AG08396 (cell line): ENCODE results near the gene HES3.
"Not testable (repeated sequence)": the region's sequence is repeated elsewhere in the genome, so short reads cannot be mapped to it uniquely, and the experiment has no call there.

Experiments
- DNase-seq: peaks from one replicate; pipeline ENCODE4 v3.0.0; 2012; ENCODE audit warnings: low spot score, mixed read lengths

The HES3 gene

DNA sequence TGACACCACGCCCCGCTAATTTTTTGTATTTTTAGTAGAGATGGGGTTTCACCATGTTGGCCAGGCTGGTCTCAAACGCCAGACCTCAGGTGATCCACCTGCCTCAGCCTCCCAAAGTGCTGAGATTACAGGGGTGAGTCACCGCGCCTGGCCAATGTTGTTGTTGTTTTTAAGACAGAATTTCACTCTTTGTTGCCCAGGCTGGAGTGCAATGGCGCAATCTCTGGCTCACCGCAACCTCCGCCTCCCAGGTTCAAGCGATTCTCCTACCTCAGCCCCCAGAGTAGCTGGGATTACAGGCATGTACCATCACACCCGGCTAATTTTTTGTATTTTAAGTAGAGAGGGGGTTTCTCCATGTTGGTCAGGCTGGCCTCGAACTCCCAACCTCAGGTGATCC, 24.3 kb upstream of the HES3 start:
- DNase-seq = not testable (repeated sequence)

DNA sequence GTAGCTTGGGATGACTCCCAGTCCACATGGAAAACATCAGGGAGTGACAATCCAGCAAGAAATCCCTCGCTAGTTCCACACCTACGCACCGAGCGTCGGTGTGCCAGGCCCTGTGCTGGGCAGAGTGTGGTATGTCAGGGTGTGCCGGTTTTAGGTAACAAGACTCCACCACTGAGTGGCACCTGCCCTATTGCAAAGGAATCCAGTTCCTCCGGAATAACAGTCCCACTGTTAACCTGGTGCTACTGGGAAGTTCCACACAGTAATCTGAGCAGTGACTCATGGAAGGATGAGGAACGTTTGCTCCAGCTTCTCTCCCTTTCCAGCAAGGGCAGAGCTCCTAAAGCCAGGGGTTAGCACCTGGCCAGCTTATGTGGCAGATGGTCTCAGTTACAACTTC, 23.7 kb upstream of the HES3 start:
- no peak for DNase-seq

- DNase-seq = no peak
Observed at GRCh38 chr1:6221210-6221784, 22.7 kb upstream of the HES3 start.

DNA sequence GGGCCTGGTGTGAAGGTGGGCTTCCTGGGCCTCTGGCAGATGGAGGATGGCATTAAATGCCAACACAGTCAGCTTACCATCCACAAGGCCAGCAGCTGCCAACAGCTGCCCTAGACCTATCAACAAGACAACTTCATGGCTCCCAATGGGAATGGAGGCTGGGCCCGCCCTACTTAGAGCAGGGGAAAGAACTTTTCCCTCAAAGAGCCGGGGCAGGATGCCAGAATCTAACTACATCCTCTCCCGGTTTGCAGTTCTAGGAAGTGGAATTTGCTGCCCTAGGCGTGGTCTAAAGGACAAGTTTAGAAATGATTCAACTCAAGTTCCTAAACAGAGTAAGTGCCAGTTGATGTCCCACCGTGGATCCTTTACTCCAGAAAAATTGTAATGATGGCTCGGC, 21.3 kb upstream of the HES3 start:
- DNase-seq = peak; percentile 56

DNA sequence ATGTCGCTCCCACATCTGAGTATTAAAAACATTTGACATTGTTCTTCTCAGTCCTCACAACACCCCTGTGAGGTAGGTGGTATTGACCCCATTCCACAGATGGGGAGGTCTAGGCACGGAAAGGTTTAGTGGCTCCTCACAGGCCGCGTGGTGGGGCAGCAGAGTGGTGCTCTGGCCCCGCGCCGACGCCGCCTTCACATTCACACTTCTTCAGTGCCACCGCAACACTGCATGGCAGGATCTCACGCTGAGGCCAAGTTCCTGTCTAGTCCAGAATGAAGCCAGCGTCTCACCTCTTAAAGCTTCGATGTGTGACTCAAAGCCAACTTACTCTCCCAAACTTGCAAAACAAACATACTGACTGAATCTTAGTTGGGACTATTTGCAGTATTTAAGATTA, 20.4 kb upstream of the HES3 start:
- no peak for DNase-seq

GRCh38 chr1:6224718-6225117, 19.3 kb upstream of the HES3 start:
- DNase-seq = no peak

DNA sequence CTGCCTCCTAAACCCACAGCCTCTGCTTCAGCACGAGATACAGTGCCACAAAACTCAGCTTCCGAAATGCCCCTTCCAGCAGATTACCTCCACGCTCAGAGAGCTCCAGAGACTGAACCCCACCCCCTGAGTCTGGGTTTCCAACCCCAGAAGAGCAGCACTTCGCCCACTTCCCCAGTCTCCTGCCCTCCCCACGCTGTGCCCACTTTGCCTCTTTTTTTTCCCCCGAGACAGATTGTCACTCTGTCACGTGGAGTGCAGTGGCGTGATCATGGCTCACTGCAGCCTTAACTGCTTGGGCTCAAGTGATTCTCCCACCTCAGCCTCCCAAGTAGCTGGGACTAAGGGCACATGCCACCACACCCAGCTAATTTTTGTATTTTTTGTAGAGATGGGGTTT, 18.3 kb upstream of the HES3 start:
- no peak for DNase-seq

- no peak for DNase-seq
Observed at GRCh38 chr1:6233376-6233775, 10.6 kb upstream of the HES3 start.

DNA sequence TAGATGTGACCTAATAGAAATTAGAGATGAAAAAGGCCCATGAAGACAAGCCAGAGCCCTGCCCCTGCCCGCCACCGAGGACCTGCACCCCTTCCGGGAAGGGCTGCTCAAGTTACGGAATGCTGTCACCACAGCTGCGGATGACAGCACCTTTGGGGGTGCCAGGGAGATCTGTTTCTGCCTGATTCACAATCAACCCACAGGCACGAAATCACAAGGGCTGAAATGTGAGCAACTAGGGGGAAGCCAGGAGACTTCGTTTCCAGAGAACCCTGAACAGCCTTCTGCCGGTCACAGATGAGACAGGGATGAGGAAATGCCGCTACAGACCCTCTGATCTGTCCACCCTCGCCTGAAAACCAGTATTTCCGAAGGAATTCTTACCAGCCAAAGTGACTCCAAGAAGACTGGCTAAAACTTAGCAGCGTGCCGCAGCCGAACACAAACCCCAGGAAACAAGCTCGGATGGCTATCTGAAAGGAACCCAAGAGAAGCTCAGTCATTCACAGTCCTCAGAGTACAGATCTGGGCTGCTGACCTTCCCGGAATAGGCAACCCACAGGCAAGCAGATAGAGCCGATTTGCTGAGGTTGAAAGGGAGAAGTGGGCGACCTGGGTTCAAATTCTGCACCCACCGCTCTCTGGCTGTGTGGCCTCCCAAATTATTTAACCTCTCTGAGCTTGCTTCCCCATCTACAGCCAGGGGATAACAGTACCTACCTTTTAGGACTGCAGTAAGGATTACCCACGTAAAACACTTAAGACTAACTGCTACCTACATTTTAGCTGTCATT, 9.3 kb upstream of the HES3 start:
- no peak for DNase-seq

GRCh38 chr1:6235296-6235677, 8.7 kb upstream of the HES3 start:
- DNase-seq = no peak

- no peak for DNase-seq
Observed at GRCh38 chr1:6237093-6237492, 6.9 kb upstream of the HES3 start.

DNA sequence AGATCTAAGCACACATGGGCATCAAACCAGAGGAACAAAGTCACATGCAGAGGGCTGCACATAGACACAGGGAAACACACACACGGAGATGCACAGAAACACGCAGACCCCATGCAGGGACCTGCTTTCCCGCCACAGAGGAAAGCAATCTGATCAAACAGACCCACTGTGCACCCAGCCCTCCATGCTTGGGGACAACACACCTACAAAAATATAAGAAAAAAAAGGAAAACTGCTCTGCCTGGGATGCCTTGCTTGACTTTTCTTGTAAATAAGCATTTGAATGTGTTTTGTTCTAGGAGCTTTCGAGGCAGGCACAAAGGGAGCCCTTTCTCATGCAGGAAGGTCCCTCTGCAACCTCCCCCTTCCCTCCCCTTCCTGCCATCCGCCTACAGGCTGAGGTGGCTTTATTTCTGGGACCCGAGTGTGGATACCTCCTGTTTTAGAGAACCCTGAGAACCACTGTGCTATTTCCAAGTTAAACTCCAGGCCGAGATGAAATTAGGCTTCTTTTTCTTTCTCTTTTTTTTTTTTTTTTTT, 4.7 kb upstream of the HES3 start:
- DNase-seq = no peak

DNA sequence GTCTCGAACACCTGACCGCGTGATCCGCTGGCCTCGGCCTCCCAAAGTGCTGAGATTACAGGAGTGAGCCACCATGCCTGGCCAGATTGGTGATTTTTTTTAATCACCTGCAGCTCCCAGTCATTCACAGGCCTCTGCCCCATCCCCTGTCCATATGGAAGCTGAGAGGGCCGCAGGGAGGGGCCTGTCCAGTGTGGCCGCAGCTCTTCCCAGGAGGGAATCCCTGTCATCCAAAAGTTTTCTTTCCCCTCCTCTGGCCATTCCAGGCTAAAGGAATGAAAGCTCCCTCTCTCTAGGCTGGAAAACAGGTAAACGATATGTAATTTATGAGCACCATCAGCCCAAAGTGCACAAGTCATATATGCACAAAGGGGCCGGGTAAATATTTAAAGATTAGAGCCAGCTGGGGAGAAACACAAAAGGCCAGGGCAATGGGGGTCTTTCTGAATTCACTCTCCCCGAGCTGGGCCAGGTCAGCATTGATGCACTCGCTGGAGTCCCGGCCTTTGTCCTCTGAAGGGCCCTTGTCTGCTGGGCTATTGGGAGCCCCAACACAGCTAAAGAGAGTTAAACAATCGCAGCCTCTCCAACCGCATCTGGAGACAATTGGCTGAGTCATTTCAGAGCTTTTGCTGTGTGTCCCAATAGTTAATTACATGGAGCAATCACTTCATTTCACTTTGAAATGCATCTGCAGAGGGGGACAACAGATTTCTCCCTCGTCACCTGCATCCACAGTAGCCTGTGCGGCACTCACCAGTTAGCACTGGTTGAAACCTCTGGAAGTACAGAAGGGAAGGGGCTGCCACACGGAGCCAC, 3.8 kb upstream of the HES3 start:
- no peak for DNase-seq

DNA sequence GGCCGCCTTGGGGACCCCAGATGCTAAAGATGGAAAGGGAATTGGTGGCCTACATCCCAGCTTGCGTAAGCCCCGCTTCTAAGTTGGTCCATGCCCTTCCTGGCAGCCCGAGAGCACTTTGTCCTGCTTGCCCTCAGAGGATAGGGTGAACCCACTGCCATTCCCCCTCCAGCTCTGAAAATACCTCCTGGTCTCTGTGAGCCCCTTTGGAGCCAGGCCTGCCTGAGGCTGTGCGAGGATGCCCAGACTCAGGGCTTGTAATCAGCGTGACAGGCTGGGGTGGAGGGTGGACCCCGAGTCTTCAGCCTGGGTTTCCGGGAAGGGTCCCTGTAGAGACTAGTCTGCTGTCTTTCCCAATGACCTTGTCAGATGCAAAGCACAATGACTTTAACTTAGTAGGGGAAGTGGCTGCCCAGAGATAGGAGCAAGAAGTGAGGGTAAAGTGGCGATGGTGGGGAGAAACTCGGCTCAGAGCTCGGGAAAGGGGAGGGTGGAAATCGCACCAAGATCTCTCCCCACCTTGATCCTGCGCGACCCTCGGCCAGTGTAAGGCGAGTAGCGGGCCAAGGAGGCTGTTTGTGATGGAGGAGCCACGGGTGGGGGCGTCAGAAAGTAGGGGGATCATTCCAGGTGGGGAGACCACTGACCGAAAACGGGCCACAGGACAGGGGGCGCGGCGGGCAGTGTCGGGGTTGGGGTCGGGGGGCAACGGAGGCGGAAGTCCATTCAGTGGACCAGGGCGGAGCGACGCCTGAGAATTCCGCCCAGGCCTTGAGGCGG, 2.7 kb upstream of the HES3 start:
- no peak for DNase-seq

GRCh38 chr1:6241887-6242740, 1.9 kb upstream of the HES3 start:
- no peak for DNase-seq

- DNase-seq = no peak
Observed at GRCh38 chr1:6243053-6243834, 735 bp upstream of the HES3 start.

GRCh38 chr1:6244401-6245049, 546 bp downstream of the HES3 start:
- no peak for DNase-seq

DNA sequence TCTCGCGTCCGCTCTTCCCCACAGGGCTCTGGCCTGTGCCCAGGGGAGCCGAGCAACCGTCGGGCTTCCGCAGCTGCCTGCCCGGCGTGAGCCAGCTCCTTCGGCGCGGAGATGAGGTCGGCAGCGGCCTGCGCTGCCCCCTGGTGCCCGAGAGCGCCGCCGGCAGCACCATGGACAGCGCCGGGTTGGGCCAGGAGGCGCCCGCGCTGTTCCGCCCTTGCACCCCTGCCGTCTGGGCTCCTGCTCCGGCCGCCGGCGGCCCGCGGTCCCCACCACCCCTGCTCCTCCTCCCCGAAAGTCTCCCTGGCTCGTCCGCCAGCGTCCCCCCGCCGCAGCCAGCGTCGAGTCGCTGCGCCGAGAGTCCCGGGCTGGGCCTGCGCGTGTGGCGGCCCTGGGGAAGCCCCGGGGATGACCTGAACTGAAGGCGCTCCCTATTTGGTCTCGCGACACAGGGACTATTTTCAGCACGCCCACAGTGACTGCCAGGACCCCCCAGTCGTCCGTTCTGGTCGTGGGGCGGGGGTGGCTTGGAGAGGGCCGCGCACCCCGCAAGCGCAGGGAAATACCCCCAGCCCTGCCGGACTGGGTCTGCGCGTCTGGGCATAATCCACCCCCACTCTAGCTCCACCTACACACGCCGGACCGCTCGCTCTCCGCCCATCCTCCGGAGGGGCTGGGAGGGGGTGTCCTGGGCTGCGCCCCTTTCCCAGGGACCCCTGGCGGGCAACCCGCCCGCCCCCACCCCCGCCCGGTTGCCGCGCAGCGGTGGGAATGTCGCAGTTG, 1.3 kb downstream of the HES3 start:
- DNase-seq = peak; percentile 94
